ENCODE measurements around the gene KIF5C.

KIF5C gene

DNA sequence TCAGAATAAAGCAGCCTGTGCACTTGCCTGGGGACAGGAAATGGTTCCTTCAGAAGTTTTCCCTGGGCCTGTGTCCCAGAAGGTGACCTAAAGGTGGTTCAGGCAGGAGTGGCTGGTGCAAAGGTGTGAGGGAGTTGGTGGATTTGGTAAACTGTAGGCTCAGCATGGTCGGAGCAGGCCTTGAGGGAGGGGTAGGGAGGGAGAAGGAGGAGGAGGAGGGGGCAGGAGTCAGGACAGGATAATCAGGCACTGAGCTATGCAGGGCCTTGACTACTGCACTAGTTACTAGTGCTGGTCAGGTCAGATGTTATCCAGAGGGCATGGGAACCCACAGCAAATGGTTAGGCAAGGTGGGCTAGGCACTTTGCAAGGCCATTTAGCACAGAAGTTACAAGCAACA, 184.8 kb downstream of the KIF5C start:
- 56% methylated on average over 1 of the region's 1 CpG for WGBS
- no peak overlapping the region for H3K4me2 ChIP-seq (ENCODE audit: low read length, poor library complexity, severe bottlenecking)
- no peak overlapping the region for H2BK120ac ChIP-seq (ENCODE audit: low read depth, low read length)
- H3K18ac ChIP-seq (ENCODE audit: low read depth in 1 of 2, low read length in 2 of 2) = peak overlapping the region in 1 of 2 experiments; percentile 38
- no peak overlapping the region for H3K4me3 ChIP-seq (ENCODE audit: insufficient read depth in 1 of 2, low read depth in 1 of 2, low read length in 2 of 2)
- no peak overlapping the region for H2AFZ ChIP-seq (ENCODE audit: low read depth, low read length)
- H3K27me3 ChIP-seq (ENCODE audit: control insufficient read depth in 1 of 2, insufficient read depth in 1 of 2, low read length in 2 of 2) = peaks cover 0 to 6% of the 10 kb centered on the region in 2 experiments
- no peaks in the 10 kb centered on the region for H3K79me1 ChIP-seq (replicated peaks; ENCODE audit: low read length, poor library complexity, severe bottlenecking)
- no peak overlapping the region for H3K27ac ChIP-seq (ENCODE audit: low read length, poor library complexity, severe bottlenecking)
- H2BK15ac ChIP-seq (ENCODE audit: low read depth, poor library complexity, severe bottlenecking) = no peak overlapping the region
- no peaks in the 10 kb centered on the region for H3K4me1 ChIP-seq (ENCODE audit: control insufficient read depth, insufficient read depth, low read depth, low read length)
- H3K14ac ChIP-seq (ENCODE audit: low read length in 2 of 2) = no peak overlapping the region
- no peak overlapping the region for H2AK5ac ChIP-seq (ENCODE audit: low read length, severe bottlenecking)
- no peak overlapping the region for H4K91ac ChIP-seq (ENCODE audit: low read length)
- no peak overlapping the region for H3K9ac ChIP-seq (ENCODE audit: low read length)
- no peak overlapping the region for H2BK5ac ChIP-seq (ENCODE audit: low read depth, low read length, poor library complexity, severe bottlenecking)
- peak overlapping the region; percentile 27 for H4K8ac ChIP-seq (ENCODE audit: low read length)
- no peaks in the 10 kb centered on the region for H3K9me3 ChIP-seq (ENCODE audit: control insufficient read depth, low read length)
- H2BK12ac ChIP-seq (ENCODE audit: low read length in 2 of 2) = no peak overlapping the region
- DNase-seq = no peak
- H3K36me3 ChIP-seq (ENCODE audit: control insufficient read depth in 1 of 2, insufficient read depth in 2 of 2, low read depth in 1 of 2, low read length in 2 of 2) = no peaks in the 10 kb centered on the region
- peak overlapping the region in 1 of 2 experiments; percentile 13 for H3K4ac ChIP-seq (ENCODE audit: low read depth in 1 of 2, low read length in 2 of 2)
- H3K23ac ChIP-seq (ENCODE audit: low read length in 2 of 2) = no peak overlapping the region

DNA sequence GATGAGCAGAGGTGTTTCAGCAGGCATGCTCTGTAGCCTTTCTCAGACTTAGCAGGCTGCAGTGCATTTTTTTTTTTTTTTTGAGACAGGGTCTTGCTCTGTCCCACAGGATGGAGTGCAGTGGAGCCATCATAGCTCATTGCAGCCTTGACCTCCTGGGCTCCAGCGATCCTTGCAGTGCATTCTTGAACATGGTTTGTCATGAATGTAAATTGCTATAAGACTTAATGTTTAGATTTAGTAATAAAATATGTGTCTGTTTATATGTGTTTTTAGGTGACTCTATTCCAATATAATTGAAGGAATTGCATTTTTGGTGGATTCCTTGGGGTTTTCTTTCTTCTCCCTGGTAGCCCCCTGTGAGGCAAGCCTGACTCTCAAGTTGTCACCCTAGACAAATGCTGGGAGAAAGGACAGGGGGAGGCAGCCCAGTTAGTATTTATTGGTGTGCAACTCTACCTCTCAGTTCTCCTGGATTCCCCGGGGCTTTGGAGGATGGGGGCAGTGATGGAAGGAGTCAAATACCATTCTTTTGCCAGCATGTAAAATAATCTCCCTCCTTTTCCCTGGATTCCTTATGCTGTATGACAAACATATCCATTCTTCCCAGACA, 186.2 kb downstream of the KIF5C start:
- WGBS = 64% methylated on average over 1 of the region's 2 CpGs
- Histone ChIP-seq H3K79me1 (replicated peaks; ENCODE audit: low read length, poor library complexity, severe bottlenecking) (no peaks in the 10 kb centered on the region), H2AFZ (ENCODE audit: low read depth, low read length) (no peak overlapping the region), H4K91ac (ENCODE audit: low read length) (no peak overlapping the region), H3K27ac (ENCODE audit: low read length, poor library complexity, severe bottlenecking) (no peak overlapping the region), H3K27me3 (ENCODE audit: control insufficient read depth in 1 of 2, insufficient read depth in 1 of 2, low read length in 2 of 2) (peaks cover 0 to 6% of the 10 kb centered on the region in 2 experiments), H3K14ac (ENCODE audit: low read length in 2 of 2) (no peak overlapping the region), H3K36me3 (ENCODE audit: control insufficient read depth in 1 of 2, insufficient read depth in 2 of 2, low read depth in 1 of 2, low read length in 2 of 2) (no peaks in the 10 kb centered on the region), H3K23ac (ENCODE audit: low read length in 2 of 2) (no peak overlapping the region), H3K9ac (ENCODE audit: low read length) (no peak overlapping the region), H2AK5ac (ENCODE audit: low read length, severe bottlenecking) (no peak overlapping the region), H2BK5ac (ENCODE audit: low read depth, low read length, poor library complexity, severe bottlenecking) (no peak overlapping the region), H2BK15ac (ENCODE audit: low read depth, poor library complexity, severe bottlenecking) (peak overlapping the region; percentile 92), H3K4me2 (ENCODE audit: low read length, poor library complexity, severe bottlenecking) (no peak overlapping the region), H3K18ac (ENCODE audit: low read depth in 1 of 2, low read length in 2 of 2) (peak overlapping the region in 1 of 2 experiments; percentile 35), H4K8ac (ENCODE audit: low read length) (no peak overlapping the region), H3K4ac (ENCODE audit: low read depth in 1 of 2, low read length in 2 of 2) (peak overlapping the region in 1 of 2 experiments; percentile 35), H2BK12ac (ENCODE audit: low read length in 2 of 2) (no peak overlapping the region), H3K4me3 (ENCODE audit: insufficient read depth in 1 of 2, low read depth in 1 of 2, low read length in 2 of 2) (no peak overlapping the region), H3K9me3 (ENCODE audit: control insufficient read depth, low read length) (no peaks in the 10 kb centered on the region), H3K4me1 (ENCODE audit: control insufficient read depth, insufficient read depth, low read depth, low read length) (no peaks in the 10 kb centered on the region), H2BK120ac (ENCODE audit: low read depth, low read length) (no peak overlapping the region)
- no peak for DNase-seq

DNA sequence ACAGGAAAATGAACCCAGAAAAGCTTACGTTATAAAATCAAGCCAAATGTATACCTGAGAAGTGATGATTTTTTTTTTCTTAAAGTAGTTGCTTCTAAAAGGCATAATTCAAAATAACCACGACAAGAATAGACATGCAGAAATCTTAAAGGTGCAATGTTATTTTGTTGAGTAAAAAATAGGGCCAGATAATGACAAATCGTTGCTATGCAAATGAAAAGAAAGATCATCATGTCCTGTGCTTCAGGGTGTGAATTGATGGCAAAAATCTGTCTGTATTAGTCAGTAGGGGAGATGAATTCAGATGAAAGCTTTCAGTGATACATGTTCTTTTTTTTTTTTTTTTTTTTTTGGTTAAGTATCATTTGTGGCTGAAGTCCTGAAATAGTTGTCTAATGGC, 187.5 kb downstream of the KIF5C start:
- Histone ChIP-seq H3K9me3 (ENCODE audit: control insufficient read depth, low read length) (no peaks in the 10 kb centered on the region), H3K9ac (ENCODE audit: low read length) (no peak overlapping the region), H3K23ac (ENCODE audit: low read length in 2 of 2) (no peak overlapping the region), H4K91ac (ENCODE audit: low read length) (no peak overlapping the region), H2AK5ac (ENCODE audit: low read length, severe bottlenecking) (no peak overlapping the region), H3K4me2 (ENCODE audit: low read length, poor library complexity, severe bottlenecking) (no peak overlapping the region), H2BK12ac (ENCODE audit: low read length in 2 of 2) (no peak overlapping the region), H3K4me1 (ENCODE audit: control insufficient read depth, insufficient read depth, low read depth, low read length) (no peaks in the 10 kb centered on the region), H2BK5ac (ENCODE audit: low read depth, low read length, poor library complexity, severe bottlenecking) (no peak overlapping the region), H3K27ac (ENCODE audit: low read length, poor library complexity, severe bottlenecking) (no peak overlapping the region), H3K27me3 (ENCODE audit: control insufficient read depth in 1 of 2, insufficient read depth in 1 of 2, low read length in 2 of 2) (peaks cover 0 to 4% of the 10 kb centered on the region in 2 experiments), H2BK15ac (ENCODE audit: low read depth, poor library complexity, severe bottlenecking) (no peak overlapping the region), H2BK120ac (ENCODE audit: low read depth, low read length) (no peak overlapping the region), H3K79me1 (replicated peaks; ENCODE audit: low read length, poor library complexity, severe bottlenecking) (no peaks in the 10 kb centered on the region), H3K36me3 (ENCODE audit: control insufficient read depth in 1 of 2, insufficient read depth in 2 of 2, low read depth in 1 of 2, low read length in 2 of 2) (no peaks in the 10 kb centered on the region), H3K18ac (ENCODE audit: low read depth in 1 of 2, low read length in 2 of 2) (no peak overlapping the region), H4K8ac (ENCODE audit: low read length) (no peak overlapping the region), H2AFZ (ENCODE audit: low read depth, low read length) (no peak overlapping the region), H3K14ac (ENCODE audit: low read length in 2 of 2) (no peak overlapping the region), H3K4ac (ENCODE audit: low read depth in 1 of 2, low read length in 2 of 2) (no peak overlapping the region), H3K4me3 (ENCODE audit: insufficient read depth in 1 of 2, low read depth in 1 of 2, low read length in 2 of 2) (no peak overlapping the region)
- WGBS = 92% methylated on average over 2 of the region's 3 CpGs
- no peak for DNase-seq

DNA sequence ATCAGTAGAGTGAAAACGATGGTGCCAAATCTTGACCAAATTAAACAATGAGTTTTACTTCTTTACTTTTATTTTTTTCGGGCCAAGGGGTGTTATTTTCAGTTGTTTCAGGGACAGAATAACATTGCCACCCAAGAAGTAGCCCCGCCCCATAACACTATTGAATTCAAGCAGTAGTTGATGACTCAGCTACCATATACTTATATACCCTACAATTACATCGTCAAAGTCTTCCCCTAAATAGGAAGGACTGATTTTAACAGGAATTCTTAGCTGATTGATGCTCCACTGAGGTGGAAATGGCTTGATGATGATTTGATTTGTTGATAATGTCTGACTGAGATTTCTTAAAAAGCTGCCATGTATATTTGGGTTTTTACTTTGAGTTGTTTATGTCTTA, 188.2 kb downstream of the KIF5C start:
- no peak for DNase-seq
- Histone ChIP-seq H3K79me1 (replicated peaks; ENCODE audit: low read length, poor library complexity, severe bottlenecking) (no peaks in the 10 kb centered on the region), H4K8ac (ENCODE audit: low read length) (no peak overlapping the region), H3K9ac (ENCODE audit: low read length) (no peak overlapping the region), H2BK15ac (ENCODE audit: low read depth, poor library complexity, severe bottlenecking) (no peak overlapping the region), H4K91ac (ENCODE audit: low read length) (no peak overlapping the region), H2BK12ac (ENCODE audit: low read length in 2 of 2) (no peak overlapping the region), H2AFZ (ENCODE audit: low read depth, low read length) (no peak overlapping the region), H2BK5ac (ENCODE audit: low read depth, low read length, poor library complexity, severe bottlenecking) (no peak overlapping the region), H2AK5ac (ENCODE audit: low read length, severe bottlenecking) (no peak overlapping the region), H3K36me3 (ENCODE audit: control insufficient read depth in 1 of 2, insufficient read depth in 2 of 2, low read depth in 1 of 2, low read length in 2 of 2) (no peaks in the 10 kb centered on the region), H3K4me3 (ENCODE audit: insufficient read depth in 1 of 2, low read depth in 1 of 2, low read length in 2 of 2) (no peak overlapping the region), H3K4ac (ENCODE audit: low read depth in 1 of 2, low read length in 2 of 2) (no peak overlapping the region), H3K18ac (ENCODE audit: low read depth in 1 of 2, low read length in 2 of 2) (no peak overlapping the region), H3K9me3 (ENCODE audit: control insufficient read depth, low read length) (no peaks in the 10 kb centered on the region), H3K23ac (ENCODE audit: low read length in 2 of 2) (no peak overlapping the region), H3K27me3 (ENCODE audit: control insufficient read depth in 1 of 2, insufficient read depth in 1 of 2, low read length in 2 of 2) (no peaks in the 10 kb centered on the region), H3K27ac (ENCODE audit: low read length, poor library complexity, severe bottlenecking) (no peak overlapping the region), H2BK120ac (ENCODE audit: low read depth, low read length) (no peak overlapping the region), H3K14ac (ENCODE audit: low read length in 2 of 2) (no peak overlapping the region), H3K4me1 (ENCODE audit: control insufficient read depth, insufficient read depth, low read depth, low read length) (no peaks in the 10 kb centered on the region), H3K4me2 (ENCODE audit: low read length, poor library complexity, severe bottlenecking) (no peak overlapping the region)
- 36% methylated on average over 3 of the region's 4 CpGs for WGBS

All from mesenchymal stem cell (in vitro differentiated cells and primary cell).